HS-27A (cell line): ENCODE data around the gene NDUFB3.
"Not testable (repeated sequence)": the region's sequence is repeated elsewhere in the genome, so short reads cannot be mapped to it uniquely, and the experiment has no call there.

Experiments used
- DNase-seq: peaks from one replicate; pipeline ENCODE4 v3.0.0-alpha.2; 2012; ENCODE audit warnings: low read depth, missing footprints

NDUFB3 gene

DNA sequence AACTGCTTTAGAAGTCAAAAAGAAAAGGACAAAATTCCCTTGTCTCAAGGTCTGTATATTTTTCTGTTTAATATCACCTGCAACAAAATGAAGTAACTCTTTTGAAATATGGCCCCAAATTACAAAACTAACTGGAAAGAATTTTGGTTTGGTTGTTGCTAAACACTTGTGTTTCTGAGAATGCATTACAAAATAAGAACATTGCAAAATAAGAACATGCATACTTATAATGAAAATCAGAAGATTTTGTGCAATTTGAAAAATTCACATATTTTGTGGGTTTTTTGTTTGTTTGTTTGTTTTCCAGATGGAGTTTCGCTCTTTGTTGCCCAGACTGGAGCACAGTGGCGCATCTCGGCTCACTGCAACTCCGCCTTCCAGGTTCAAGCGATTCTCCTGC, 21.8 kb downstream of the NDUFB3 start:
- no peak for DNase-seq

- no peak for DNase-seq
Observed at GRCh38 chr2:201100497-201100896, 28.7 kb downstream of the NDUFB3 start.

GRCh38 chr2:201105759-201106158, 34.0 kb downstream of the NDUFB3 start:
- DNase-seq: no peak

DNA sequence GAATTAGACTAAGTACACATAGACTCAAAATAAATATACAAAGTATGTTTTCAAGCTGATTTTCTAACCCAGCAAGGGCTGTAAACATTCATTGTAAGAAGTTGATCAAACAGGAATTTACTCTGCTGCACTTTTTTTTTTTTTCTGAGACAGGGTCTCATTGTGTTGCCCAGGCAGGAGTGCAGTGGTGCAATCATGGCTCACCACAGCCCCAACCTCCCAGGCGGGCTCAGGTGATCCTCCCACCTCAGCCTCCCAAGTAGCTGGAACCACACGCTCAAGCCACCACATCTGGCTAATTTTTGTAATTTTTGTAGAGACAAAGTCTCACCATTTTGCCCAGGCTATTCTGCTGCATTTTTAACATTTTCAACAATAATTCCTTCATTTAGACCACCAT, 35.8 kb downstream of the NDUFB3 start:
- DNase-seq: no peak

GRCh38 chr2:201108341-201108740, 36.5 kb downstream of the NDUFB3 start:
- no peak for DNase-seq

DNA sequence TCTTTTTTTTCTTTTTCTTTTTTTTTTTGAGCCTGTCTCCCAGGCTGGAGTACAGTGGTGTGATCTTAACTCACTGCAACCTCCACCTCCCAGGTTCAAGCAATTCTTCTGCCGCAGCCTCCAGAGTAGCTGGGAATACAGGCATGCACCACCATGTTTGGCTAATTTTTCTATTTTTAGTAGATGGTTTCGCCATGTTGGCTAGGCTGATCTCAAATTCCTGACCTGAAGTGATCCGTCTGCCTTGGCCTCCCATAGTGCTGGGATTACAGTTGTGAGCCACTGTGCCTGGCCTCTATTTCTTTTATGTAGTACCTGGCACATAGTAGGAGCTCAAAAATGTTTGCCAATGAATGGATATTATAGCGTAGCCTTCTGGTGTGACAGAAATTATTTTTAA, 37.4 kb downstream of the NDUFB3 start:
- no peak for DNase-seq

GRCh38 chr2:201110615-201111014, 38.8 kb downstream of the NDUFB3 start:
- DNase-seq: no peak

GRCh38 chr2:201111096-201111495, 39.3 kb downstream of the NDUFB3 start:
- DNase-seq: no peak

DNA sequence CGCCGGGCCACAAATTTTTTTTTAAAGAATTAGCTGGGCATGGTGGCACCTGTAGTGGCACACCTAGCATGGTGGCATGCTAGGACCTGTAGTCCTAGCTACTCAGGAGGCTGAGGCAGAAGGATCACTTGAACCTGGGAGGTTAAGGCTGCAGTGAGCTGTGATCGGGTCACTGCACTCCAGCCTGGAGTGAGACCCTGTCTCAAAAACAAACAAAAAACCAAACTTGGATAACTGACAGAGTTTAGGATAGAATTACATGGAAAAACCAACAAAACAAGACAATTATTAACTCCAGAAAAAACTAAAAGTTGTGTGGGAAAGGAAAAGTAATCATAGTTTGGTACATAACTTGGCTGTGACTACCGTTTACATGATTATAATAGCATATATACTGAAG, 42.5 kb downstream of the NDUFB3 start:
- no peak for DNase-seq

DNA sequence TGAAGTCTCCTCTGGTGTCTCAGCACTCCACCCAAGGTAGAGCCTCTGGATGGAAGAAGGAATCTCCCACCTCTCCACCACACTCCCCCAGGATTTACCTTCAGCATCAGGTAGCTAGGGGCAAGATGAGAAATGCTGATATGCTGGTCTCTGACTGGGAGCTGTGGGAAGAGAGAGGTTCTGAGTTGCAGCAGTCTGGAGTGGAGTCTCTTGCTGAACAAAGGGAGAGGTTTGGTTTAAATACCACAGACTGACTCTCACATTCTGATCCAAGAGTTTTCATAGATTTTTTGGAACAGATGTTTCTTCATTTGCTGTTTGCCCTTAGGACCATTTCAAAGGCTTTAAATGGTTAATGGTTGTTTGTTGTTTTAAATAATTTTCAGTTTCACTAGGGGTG, 43.0 kb downstream of the NDUFB3 start:
- no peak for DNase-seq

DNA sequence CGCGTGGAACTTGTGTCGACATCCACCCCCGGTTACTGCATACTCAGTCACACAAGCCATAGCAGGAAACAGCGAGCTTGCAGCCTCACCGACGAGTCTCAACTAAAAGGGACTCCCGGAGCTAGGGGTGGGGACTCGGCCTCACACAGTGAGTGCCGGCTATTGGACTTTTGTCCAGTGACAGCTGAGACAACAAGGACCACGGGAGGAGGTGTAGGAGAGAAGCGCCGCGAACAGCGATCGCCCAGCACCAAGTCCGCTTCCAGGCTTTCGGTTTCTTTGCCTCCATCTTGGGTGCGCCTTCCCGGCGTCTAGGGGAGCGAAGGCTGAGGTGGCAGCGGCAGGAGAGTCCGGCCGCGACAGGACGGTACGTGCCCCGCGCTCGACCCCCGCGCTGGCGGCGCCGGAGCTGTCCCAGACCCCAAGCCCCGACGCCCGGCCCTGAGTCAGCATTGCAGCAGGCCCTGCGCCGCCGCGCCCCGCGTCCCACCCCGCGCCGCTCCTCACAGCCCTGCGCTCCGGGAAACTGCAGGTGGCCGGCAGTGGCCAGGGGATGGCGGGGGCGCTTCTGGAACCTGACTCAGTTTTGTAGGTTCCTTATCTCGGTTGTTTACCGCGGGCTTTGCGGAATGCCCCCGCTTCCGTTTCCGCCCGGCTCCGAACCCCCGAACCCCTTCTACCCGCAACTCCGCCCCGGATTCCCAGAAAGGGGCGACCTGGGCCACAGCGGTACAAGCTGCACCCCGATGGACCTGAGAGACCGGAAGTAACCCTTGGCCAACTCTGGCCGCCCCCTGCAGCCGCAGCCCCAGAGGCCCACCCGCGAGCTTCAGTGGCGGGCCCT, 44.5 kb downstream of the NDUFB3 start, which contains the start of gene CFLAR:
Gene CFLAR, plus strand, starts transcription at position 50 of the 844 bp plus-strand sequence. CDS start 13,702 bp downstream, outside the sequence.
- no peak for DNase-seq

GRCh38 chr2:201116959-201117734, 45.3 kb downstream of the NDUFB3 start:
- DNase-seq: no peak

DNA sequence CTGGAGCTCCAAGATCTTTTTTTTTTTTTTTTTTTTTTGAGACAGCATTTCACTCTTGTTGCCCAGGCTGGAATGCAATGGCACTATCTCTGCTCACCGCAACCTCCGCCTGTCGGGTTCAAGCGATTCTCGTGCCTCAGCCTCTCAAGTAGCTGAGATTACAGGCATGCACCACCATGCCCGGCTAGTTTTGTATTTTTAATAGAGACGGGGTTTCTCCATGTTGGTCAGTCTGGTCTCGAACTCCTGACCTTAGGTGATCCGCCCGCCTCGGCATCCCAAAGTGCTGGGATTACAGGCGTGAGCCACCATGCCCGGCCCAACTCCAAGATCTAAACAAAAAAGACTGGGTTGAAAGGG, 45.9 kb downstream of the NDUFB3 start:
- DNase-seq: not testable (repeated sequence)

GRCh38 chr2:201118121-201118960, 46.5 kb downstream of the NDUFB3 start:
- no peak for DNase-seq

DNA sequence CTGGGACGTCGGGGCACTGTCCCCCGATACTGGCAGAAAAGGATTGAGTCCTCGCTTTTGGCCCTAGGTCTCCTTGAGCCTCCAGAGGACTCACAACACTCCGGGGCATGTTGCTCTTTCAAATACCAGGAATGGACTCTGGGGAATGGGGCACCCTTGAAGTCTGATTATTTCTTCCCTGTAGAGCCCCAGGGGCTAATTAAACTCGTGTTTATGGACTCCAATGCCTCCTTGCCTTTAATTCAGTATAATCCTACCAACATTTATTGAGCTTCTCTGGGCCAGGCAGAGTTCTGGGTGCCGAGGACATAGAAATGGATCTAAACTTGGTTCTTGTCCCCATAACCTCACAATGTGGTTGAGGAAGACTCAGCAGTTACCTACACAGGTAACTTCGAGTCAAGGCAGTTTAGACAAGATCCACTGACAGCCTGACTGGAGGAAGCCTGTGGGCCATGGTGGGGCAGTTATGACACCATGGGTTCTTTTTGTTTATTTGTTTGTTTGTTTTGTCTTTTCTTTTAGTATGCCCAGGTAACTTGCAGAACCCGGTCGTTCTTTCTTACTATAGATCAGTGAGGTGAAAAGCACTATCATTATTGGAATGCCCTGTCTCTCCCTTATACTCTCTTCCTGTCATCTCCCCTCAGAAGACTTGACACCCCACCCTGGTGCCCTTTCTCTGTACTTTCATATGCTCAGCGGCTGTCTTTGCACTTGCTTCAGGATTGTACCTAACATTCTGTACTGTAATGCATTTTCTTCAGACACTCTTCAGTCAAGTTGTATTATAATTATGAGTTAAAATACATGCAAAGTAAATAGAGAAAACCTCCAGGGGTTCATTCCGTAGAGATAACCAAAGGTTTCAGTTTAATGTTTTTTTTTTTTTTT, 47.4 kb downstream of the NDUFB3 start:
- no peak for DNase-seq

- no peak for DNase-seq
Observed at GRCh38 chr2:201122276-201122675, 50.5 kb downstream of the NDUFB3 start.

DNA sequence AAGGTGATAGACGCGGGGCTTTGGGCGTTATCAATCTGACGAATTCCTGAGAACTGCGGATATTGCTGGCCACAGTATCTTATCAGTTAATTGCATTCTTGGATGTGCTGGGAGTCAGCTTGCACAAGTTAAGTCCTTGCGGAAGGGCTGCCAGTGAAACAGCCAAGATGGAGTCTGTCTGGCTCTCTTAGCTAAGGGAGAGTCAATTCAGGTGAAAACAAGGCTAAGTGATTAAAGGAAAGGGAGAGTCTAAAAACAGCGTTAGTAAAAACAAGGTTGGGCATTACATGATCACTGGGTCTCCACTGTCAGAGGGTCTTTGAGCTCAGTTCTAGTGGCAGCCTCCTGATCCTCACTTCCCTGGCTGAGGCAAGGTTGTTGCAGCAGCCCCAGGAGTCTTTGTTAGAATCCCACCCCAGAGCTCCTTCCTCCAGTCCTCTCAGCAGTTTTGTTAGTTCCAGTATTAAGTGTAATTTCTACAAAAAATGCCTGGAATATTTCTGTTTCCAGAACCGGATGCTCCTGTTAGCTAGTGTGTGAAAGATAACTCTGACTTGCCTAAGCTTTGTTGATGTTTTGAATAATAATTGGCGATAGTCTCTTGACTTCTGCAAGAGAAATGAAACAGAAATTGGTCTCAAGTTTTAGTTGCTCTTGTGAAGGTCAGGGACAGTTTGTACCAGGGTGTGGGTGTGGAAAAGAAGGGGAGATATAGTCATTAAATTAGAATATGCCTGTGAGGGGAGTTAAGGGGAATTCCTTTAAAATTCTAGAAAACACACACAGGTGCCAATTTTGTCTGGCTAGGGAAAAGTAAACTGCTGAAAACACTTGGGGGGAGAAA, 54.7 kb downstream of the NDUFB3 start:
- DNase-seq: no peak

GRCh38 chr2:201127152-201127511, 55.3 kb downstream of the NDUFB3 start:
- no peak for DNase-seq

DNA sequence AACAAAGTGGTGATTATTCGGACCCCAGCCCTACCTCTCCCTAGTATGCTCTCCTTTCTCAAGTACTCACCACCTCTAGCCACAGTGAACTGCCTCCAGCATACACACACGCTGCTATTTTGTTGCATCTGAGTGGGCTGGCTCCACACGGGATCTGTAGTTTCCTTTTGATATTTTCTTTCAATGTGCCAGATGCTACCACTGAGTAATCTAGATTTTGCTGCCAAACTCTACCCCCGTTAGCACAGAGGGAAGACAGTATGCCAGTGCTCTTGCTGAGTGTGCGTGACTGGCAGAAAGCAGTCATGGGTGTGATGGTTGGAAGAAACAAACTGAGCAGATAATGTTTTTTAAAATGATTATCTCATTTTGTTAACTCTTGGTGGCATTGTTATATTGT, 55.8 kb downstream of the NDUFB3 start:
- no peak for DNase-seq

- no peak for DNase-seq
Observed at GRCh38 chr2:201128033-201128432, 56.2 kb downstream of the NDUFB3 start.
